Measurements from ENCODE around the gene DVL3.
"Not testable (repeated sequence)": the region's sequence is repeated elsewhere in the genome, so short reads cannot be mapped to it uniquely, and the experiment has no call there.

Gene DVL3

DNA sequence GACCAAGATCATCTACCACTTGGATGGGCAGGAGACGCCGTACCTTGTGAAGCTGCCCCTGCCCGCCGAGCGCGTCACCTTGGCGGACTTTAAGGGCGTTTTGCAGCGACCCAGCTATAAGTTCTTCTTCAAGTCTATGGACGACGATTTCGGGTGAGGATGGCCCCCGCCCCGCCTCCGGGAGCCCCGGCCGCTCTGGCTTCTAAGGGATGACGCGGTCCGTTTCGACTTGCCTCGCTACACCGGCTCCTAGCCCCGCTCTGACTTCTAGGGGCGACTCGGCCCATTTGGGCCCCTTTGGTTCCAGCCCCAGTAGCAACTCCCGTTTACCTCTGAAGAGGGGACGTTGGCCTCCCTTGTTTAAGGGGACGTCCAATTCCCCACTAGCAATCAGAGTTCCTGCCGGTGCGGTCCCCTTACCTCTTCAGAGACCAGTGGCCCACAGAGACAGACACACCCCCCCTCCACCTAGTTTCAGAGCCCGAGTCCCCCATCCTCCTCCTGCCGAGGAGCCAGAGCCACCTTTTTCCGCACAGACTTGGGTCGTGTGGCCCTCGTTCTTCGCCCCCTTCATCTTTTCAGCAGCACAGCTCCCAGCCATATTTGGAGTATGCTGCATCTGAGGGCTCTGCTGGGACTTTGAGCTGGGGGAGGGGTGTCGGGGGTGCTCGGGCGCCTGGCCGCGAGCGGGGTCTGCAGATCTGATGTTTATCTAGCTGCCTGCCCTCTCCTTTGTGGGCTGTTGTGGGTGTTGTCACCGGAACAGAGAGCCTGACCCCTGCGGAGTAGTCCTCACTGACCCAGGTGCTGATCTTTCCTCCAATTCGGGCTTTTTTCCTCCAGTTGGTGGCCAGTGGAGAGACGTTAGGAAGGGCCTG, 706 bp downstream of the DVL3 start:
- DNase-seq (ENCODE audit: low read depth, low spot score): no peak

DNA sequence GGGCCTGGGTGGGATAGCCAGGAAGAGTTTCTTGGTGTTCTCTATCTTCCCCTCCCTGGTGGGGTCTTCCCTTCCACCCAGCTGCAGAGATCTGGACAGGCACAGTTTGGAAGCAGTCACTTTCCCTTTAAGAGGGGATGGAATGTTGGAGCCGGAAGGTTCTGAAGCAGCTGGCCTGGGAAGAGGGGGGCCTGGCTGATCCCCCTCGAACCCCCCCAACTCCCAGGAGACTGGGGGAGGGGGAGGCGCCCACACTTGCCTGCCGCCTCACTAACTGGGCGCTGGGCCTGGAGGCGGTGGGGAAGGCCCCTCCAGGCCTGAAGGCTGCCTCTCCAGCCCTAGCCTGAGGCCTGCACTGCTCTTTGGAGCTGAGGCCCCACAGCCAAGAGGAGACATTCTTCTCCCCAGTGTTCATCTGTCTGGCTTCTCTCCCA, 1.4 kb downstream of the DVL3 start:
- DNase-seq (ENCODE audit: low read depth, low spot score): no peak

DNA sequence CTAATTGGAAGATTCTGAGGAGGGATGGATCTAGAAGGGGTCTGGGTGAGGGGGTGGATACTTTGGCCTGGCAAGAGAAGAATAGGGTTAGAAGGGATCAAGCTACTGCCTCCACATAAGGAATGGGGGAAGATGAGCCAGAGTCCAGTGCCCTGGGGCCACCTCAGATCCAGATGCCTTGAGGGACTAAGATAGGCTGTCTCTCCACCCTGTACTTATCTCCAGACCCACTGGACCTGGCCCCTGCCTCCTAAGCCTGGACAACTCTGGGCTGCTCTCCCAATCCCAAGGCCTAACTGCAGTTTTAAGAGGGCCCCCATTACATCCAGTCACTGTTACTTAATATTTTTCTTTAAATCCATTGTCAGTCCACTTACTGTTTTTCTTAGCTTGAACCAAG, 2.0 kb downstream of the DVL3 start:
- no peak for DNase-seq (ENCODE audit: low read depth, low spot score)

DNA sequence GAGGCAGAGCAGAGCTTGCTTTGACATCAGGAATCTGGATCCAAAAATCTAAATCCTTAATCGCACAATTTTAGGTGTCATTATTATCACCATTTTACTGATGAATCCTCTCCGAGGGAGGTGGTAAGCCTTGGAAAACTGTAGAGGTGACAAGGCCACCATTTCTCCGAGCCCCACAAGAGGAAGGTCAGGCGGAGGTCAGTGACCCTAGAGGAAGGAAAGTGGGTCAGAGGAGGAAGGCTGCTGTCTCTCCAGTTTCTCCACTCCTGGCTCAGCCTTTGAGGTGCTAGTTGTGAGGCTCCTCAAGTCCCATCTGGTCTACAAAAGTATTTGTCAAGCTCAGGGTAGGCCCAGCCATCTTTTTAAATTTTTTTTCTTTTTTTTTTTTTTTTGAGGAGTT, 3.2 kb downstream of the DVL3 start:
- DNase-seq (ENCODE audit: low read depth, low spot score): no peak

DNA sequence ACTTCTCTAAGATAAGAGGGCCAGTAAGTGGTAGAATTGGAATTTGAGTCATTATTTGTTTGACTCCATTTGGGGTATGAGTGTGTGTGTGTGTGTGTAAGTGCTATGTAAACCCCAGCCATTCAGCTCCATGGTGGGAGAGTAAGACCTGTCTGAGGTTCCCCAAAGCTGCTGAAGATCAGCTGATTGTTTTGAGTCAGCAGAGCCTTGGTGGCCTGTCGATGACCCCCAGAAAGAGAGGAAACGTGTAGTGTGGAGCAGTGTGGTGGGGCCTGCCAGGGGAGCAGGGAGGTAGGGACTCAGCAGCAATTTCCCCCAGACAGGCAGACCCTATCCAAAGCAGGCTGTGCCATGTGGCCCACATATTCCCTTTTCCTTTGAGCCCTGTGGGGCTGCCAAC, 5.3 kb downstream of the DVL3 start:
- no peak for DNase-seq (ENCODE audit: low read depth, low spot score)

DNA sequence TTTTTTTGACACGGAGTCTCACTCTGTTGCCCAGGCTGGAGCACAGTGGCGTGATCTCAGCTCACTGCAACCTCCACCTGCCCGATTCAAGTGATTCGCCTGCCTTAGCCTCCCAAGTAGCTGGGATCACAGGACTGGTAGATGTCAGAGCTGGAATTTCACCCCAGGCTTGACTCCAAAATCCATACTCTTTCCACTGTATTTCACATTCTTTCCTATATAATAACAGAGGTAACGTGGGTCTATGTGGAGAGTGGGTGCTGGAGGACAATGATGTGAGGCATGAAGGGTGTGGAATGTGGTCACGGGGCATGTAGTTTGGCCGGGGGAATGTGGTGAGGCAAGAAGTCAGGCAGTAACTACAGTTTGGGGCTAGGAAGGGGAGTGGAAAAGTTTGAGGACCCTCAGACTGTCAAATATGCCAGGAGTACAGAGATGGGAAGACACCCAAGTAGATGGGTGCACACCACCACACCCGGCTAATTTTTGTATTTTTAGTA, 7.4 kb downstream of the DVL3 start:
- not testable (repeated sequence) for DNase-seq (ENCODE audit: low read depth, low spot score)

DNA sequence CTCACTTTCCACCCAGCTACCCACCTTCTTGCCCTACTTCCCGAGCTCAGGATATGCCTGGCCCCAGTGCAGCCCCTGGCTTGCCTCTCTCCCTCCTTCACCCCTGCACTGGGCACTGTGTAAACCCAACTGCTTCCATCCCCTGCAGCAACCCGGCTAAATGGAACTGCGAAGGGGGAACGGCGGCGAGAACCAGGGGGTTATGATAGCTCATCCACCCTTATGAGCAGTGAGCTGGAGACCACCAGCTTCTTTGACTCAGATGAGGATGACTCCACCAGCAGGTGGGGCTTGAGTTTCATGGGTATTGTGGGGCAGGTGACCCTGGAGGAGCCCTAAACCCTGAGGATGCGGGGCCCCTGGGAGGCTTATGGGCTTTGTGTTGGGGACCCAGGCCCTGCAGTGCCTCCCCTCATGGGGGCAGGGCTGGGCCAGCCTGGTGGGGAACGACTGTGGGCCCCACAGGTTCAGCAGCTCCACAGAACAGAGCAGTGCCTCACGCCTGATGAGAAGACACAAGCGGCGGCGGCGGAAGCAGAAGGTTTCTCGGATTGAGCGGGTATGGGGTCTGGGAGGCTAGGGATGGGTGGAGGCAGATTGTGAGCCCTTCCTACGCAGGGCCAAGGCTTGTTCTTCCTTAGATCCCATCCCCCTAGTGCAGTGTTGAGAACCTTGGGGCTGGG, 9.6 kb downstream of the DVL3 start:
- DNase-seq (ENCODE audit: low read depth, low spot score): no peak

DNA sequence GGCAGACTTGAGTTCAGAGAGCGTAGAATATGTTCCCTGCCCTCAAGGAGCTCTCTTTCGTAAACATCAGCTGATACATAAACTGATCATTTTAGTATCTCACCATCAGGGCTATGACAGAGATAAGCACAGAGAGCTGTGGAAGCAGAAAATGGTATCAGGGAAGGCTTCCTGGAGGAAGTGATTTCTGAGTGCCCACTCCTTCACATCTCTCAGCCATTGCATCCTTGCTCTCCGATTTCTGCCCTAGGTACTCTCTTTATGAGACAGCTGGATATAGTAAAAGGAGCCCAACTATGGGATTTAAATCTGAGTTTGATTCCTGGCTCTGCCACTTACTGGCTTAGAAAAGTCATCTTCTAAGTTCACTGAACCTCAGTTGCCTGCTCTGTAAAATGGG, 10.4 kb downstream of the DVL3 start:
- no peak for DNase-seq (ENCODE audit: low read depth, low spot score)

DNA sequence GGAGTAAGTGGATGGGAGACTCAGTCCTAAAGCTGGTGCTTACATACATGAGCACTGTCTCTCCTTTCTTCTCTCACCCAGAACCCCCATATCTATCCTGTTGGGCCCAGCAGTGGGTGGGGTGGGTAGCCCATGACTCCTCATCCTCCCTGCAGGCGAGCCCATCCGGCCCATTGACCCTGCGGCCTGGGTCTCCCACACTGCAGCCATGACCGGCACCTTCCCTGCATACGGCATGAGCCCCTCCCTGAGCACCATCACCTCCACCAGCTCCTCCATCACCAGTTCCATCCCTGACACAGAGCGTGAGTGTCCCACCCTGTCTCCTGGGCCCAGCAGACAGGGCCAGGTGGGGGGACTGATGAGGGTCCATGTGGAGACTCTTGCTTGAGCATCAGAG, 11.5 kb downstream of the DVL3 start:
- no peak for DNase-seq (ENCODE audit: low read depth, low spot score)

DNA sequence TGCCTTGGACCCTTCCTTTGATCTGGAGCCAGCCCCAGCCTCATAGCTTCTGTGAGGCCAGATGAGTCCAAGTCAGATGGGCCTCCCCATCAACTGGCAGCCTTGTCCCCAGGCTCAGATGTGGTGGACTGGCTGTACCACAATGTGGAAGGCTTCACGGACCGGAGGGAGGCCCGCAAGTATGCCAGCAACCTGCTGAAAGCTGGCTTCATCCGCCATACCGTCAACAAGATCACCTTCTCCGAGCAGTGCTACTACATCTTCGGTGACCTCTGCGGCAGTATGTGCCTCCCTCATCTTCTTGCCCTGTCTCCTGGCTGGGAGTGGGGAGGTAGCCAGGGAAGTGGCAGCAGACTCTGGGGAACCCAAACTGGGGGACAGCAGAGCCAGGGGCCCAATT, 12.6 kb downstream of the DVL3 start:
- DNase-seq (ENCODE audit: low read depth, low spot score): no peak

DNA sequence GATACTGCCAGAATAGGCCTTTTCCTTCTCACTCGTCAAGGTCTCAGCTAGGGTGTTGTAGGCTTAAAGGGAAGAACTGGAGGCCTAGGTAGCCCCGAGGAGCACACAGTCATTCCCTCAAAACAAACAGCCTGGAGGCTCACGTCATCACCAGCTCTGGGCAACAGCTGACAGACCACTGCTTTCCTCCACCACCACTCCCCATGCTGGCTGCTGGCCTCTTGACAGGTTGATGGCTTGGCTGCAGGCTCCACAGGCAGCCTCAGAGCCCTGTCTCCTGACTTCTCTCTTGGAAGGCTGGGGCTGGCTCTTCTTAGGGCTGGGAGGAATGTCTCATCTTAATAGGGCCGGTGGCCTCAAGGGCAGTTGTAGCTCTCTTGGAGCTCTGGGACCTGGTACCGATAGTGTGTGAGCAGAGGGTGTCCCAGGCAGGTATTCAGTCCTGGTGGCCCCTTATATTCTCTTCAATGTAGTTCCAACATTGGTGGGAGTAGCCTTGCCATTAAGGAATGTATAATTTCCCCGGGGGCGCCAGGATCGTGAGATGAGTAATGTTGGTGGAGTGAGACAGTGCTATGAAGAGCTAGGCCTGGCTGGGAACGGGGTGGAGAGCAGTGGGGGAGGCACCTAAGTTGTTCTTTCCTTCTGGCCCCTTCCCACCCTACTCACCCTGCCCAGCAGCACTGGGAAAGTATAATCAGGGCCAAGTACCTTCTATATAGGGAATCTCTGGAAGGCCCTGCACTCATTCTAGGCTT, 13.4 kb downstream of the DVL3 start:
- no peak for DNase-seq (ENCODE audit: low read depth, low spot score)

DNA sequence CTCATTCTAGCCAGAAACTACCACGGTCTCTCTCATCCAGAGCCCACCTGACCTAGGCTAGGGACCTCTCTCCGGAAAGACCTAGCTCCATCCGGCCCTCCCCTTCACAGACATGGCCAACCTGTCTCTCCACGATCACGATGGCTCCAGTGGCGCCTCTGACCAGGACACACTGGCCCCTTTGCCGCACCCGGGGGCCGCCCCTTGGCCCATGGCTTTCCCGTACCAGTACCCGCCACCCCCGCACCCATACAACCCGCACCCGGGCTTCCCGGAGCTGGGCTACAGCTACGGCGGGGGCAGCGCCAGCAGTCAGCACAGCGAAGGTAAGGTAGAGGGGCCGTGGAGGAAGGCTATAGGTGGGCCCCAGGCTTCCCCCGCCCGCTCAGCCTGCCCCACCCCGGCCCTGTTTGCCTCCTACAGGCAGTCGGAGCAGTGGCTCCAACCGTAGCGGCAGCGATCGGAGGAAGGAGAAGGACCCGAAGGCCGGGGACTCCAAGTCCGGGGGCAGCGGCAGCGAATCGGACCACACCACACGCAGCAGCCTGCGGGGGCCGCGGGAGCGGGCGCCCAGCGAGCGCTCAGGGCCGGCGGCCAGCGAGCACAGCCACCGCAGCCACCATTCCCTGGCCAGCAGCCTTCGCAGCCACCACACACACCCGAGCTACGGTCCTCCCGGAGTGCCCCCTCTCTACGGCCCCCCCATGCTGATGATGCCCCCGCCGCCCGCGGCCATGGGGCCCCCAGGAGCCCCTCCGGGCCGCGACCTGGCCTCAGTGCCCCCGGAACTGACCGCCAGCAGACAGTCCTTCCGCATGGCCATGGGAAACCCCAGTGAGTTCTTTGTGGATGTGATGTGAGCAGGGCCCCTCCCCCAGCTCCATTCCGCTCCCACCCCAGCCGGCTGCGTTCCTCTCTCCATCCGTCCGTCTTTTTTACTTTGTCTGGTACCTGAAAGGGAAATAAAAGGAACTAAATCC, 15.0 kb downstream of the DVL3 start:
- no peak for DNase-seq (ENCODE audit: low read depth, low spot score)

DNA sequence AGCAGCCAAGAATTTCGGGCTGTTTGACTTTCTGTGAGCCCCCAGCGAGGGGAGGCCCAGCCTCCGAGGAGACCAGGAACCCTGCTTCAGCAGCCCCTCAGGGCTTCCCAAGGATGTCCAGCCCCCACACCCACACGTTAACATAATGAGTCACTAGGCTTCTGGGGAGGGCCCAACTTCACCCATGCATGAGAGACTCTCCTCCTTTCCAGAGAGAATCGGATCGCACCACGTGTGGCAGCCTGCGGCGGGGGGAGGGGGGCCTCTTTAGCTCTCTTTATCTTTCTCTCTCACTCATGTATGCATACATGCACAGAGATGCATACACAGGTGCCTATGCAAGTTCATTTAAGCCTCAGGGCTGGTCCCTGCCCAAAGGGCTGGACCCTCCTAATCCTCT, 16.4 kb downstream of the DVL3 start:
- no peak for DNase-seq (ENCODE audit: low read depth, low spot score)

DNA sequence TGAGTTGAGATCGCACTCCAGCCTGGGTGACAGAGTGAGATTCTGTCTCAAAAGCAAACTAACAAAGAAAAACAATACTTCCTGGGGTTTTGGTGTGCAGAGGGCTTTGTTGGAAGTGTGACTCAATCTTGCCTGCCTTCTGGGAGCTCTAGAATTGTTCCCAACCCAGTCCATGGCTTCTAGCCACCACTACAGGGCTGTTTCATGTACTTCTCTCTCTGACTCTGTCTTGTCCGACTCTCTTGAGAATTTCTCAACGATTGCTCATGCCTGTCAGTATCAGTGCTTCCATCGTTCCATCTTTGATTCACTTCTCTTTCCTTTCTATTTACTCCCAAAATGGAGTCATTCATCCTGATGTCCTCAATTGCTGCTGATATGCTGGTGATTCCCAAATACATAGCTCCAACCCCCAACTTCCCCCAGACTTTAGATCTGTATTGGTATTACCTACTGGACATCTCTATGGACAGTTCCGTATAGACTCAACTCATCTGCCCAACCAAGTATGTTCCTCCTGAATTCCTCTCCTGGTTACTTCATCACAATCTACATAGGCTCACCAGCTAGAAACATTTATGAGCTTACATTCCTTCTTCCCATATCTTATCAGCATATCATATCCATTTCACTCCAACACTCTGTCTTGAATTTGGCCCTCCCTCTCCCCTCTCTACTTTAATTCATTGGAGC, 17.6 kb downstream of the DVL3 start:
- DNase-seq (ENCODE audit: low read depth, low spot score): peak; percentile 43

DNA sequence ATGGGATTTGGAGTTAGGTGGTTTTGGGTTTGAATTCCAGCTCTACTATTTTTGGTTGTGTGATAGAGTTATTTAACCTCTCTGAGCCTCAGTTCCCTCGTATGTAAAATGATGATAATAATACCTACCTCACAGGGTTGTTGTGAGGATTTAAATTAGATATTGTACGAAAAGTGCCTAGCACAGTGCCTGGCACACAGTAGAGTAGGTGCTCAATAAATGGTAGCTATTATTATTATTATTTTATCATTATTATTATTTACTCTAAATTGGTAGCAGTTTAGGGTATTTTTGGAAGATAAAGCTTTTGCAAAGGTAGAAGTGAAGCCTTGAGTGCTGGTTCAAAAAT, 18.2 kb downstream of the DVL3 start:
- DNase-seq (ENCODE audit: low read depth, low spot score): no peak

DNA sequence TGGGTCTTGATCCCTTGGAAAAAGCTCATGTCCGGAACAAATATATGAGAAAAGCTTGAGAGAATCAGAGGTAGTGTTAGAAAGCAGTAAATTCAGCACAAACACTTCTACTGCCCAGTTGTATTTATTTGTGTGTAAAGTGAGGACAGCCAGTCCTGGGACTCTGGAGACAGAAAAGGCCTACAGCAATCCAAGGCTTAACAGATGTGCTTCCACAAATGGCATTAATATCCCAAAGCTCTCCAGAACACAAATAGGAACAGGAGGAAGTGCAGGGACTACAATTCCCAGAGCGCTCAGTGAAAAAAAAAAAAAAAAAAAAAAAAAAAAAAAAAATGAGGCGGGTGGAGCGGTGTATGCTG, 19.1 kb downstream of the DVL3 start:
- no peak for DNase-seq (ENCODE audit: low read depth, low spot score)

DNA sequence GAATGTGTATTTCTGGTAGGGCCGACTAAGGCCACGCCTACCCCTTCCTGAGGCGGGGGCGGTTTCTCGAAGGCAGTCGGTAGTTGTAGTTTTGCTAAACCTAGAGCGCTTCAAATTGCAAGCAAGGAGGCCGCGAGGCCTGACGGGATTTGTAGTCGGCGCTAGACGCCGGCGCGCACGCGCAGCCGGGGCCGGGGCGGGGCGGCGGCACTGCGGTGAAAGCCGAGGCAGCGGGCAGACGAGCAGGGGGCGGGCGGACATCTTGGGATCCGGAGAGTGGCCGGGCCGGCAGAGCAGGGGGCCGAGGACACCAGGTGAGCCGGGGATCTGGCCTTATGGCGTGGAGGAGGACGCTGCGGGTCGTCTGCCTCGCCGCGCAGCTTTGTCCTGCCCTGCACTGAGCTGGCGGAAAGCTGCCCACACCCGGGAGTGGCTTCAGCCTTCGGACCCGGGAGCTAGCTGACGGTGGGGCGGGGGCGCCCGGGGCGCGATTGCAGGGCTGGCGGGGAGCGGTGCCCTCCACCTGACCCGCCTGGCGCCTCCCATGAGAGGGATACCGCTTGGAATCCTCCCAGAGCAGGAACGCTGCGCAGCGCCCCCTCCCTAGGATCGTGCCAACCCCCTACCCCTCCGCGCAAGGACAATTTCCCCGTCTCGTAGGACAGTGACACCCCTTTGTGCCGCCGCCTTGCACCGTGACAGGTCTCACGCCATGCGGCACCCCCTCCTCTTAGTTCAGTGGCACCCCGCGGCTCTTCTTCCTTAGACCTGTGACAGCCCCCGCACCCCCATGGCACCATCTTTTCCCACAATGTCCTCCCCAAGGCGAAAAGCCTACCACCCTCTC, 19.7 kb downstream of the DVL3 start, which contains the start of gene AP2M1:
AP2M1 (plus strand) TSS at position 210 of the 847 bp plus-strand sequence. CDS start 2,139 bp downstream, outside the sequence.
- peak; percentile 97 for DNase-seq (ENCODE audit: low read depth, low spot score)

DNA sequence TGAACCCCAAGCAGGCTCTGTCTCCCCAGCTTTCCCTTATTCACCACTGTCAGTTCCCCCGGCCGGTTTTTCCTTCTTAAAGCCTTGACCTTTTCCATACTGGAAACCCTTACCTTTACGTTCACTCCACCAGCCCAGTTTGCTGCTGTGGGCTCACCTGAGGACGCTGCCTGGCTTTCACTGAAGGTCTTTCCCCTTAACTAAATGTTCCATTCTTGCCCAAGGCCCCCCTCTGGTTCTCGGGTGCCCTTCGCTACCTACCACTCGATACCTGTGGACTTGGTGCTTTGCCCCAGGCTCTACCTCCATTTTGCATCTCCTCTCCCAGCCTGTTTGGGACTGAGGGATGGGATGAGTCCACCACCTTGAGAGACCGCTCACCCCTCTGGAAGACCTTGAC, 20.3 kb downstream of the DVL3 start:
- DNase-seq (ENCODE audit: low read depth, low spot score): no peak

DNA sequence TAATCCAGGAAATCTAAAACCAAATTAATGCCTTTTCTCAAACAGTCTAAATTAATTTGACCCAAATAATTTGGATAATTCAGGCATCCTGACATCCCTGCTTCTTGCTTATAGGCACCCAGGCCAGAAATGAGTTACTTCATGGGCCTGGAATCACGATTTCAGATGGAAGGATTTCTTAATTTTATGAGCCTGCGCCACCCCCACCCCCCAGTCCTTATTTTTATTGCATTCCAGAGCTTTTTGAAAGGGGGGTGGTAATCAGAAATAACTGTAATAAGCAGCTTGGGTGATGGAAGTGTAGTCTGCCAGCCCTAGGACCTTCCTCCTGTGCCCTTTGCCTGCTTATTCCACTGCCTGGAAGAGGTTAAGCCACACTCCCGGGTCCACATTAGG, 20.8 kb downstream of the DVL3 start:
- no peak for DNase-seq (ENCODE audit: low read depth, low spot score)
